Keratinocyte (primary cell): ENCODE measurements around the gene PIH1D1. TPM values are rescaled to one million over a fixed set of nuclear protein-coding genes. Genes with fewer than 3 reads are reported as not detected.
"Not testable (repeated sequence)": the region's sequence is repeated elsewhere in the genome, so short reads cannot be mapped to it uniquely, and the experiment has no call there.

Experiments used
- DNase-seq: peaks from one replicate; pipeline ENCODE4 v3.0.0-alpha.2; 2011; ENCODE audit warnings: low read depth, missing footprints, low spot score
- FAIRE-seq: peaks from 2 replicates; lab custom pipeline; 2011; peaks lifted over from hg19 to GRCh38; lab: Jason Lieb, UNC
- H2AFZ ChIP-seq: 2 replicates; pipeline ENCODE4 v1.6.0; 2012; ENCODE audit warnings: low read length, control low read depth, inconsistent platforms; ENCODE audit not compliant: control insufficient read depth
- H3K27ac ChIP-seq: 2 replicates; pipeline ENCODE4 v1.5.1; 2011; ENCODE audit warnings: low read length; ENCODE audit not compliant: control insufficient read depth, insufficient read depth
- H3K27me3 ChIP-seq: 3 replicates; pipeline ENCODE4 v1.6.0; 2011; ENCODE audit warnings: low read length; ENCODE audit not compliant: control insufficient read depth, insufficient read depth; ENCODE audit errors: extremely low read depth
- H3K36me3 ChIP-seq, 2 experiments: 2 replicates in 1 of 2; 3 replicates in 1 of 2; pipeline ENCODE4 v1.5.1; 2011; ENCODE audit warnings: low read length in 2 of 2, mild to moderate bottlenecking in 1 of 2; ENCODE audit not compliant: control insufficient read depth in 2 of 2, insufficient read depth in 2 of 2; ENCODE audit errors: extremely low read depth in 1 of 2
- H3K4me1 ChIP-seq: 3 replicates; pipeline ENCODE4 v1.5.1; 2011; ENCODE audit warnings: low read length; ENCODE audit not compliant: control insufficient read depth, insufficient read depth; ENCODE audit errors: extremely low read depth
- H3K4me2 ChIP-seq: 3 replicates; pipeline ENCODE4 v1.6.0; 2011; ENCODE audit warnings: low read depth, low read length; ENCODE audit not compliant: control insufficient read depth, insufficient read depth; ENCODE audit errors: extremely low read depth
- H3K4me3 ChIP-seq, 3 experiments: fragments of 200-600 bp in 1 of 3; sonication (generic) in 1 of 3; 2 replicates in 2 of 3; 3 replicates in 1 of 3; pipeline ENCODE4 v1.5.1; 2011 to 2016; ENCODE audit warnings: low read length in 3 of 3, mild to moderate bottlenecking in 3 of 3, control low read depth in 2 of 3, inconsistent platforms in 1 of 3, low read depth in 1 of 3, mixed read lengths in 1 of 3, mixed run types in 1 of 3, moderate library complexity in 1 of 3; ENCODE audit not compliant: control insufficient read depth in 2 of 3, insufficient read depth in 2 of 3; ENCODE audit errors: extremely low read depth in 1 of 3
- H3K79me2 ChIP-seq: 2 replicates; pipeline ENCODE4 v1.6.0; 2012; ENCODE audit warnings: low read length; ENCODE audit not compliant: control insufficient read depth, insufficient read depth
- H3K9ac ChIP-seq: 3 replicates; pipeline ENCODE4 v1.6.0; 2011; ENCODE audit warnings: low read length; ENCODE audit not compliant: control insufficient read depth, insufficient read depth; ENCODE audit errors: extremely low read depth
- H3K9me1 ChIP-seq: 3 replicates; pipeline ENCODE4 v1.6.0; 2011; ENCODE audit warnings: low read length; ENCODE audit not compliant: control insufficient read depth, insufficient read depth; ENCODE audit errors: extremely low read depth
- H3K9me3 ChIP-seq: 2 replicates; pipeline ENCODE4 v1.5.1; 2012; ENCODE audit warnings: low read depth, low read length; ENCODE audit not compliant: control insufficient read depth
- H4K20me1 ChIP-seq: 3 replicates; pipeline ENCODE4 v1.6.0; 2011; ENCODE audit warnings: low read length; ENCODE audit not compliant: control insufficient read depth, insufficient read depth; ENCODE audit errors: extremely low read depth
- CTCF ChIP-seq, 3 experiments: IDR thresholded peaks in 1 of 3; conservative IDR thresholded peaks in 1 of 3; optimal IDR thresholded peaks in 1 of 3; 2 replicates in 2 of 3; 3 replicates in 1 of 3; pipeline versions ENCODE3 to v1.5.1; 2011; ENCODE audit warnings: low read length in 3 of 3, mild to moderate bottlenecking in 3 of 3, moderate library complexity in 2 of 3, control low read depth in 1 of 3, inconsistent platforms in 1 of 3; ENCODE audit not compliant: insufficient read depth in 2 of 3; ENCODE audit errors: extremely low read depth in 1 of 3
- EZH2 ChIP-seq: IDR thresholded peaks from one replicate; pipeline ENCODE4 v1.6.1; 2012; ENCODE audit warnings: inconsistent platforms, mild to moderate bottlenecking, low read length, moderate library complexity
- dilution Hi-C: fragments of 300-500 bp; cut with MboI; formaldehyde crosslinking; loops from one replicate; pipeline ENCODE4 v1.7.0; 2020; ENCODE audit warnings: low sequenced_read_pairs; ENCODE audit not compliant: extremely low pct_ligation_motif_present
- polyA plus RNA-seq, 5 experiments: library from polyadenylated mRNA; depleted of rRNA in 3 of 5; stranded (reverse) in 3 of 5; stranded (forward) in 1 of 5; unstranded in 1 of 5; fragments of >200 nt; gene quantifications; 1 replicate in 1 of 5; 2 replicates in 3 of 5; 3 replicates in 1 of 5; pipeline versions ENCODE4 v1.2.1 to v1.2.3, GENCODE V29; 2011 to 2012; ENCODE audit warnings: missing spikeins in 2 of 5, low read depth in 1 of 5, low replicate concordance in 1 of 5

PIH1D1 gene
- polyA plus RNA-seq, 1 donor (not counting 4 experiments of a cell fraction or from before 2014, with no cell fraction given), result 37.8 TPM

DNA sequence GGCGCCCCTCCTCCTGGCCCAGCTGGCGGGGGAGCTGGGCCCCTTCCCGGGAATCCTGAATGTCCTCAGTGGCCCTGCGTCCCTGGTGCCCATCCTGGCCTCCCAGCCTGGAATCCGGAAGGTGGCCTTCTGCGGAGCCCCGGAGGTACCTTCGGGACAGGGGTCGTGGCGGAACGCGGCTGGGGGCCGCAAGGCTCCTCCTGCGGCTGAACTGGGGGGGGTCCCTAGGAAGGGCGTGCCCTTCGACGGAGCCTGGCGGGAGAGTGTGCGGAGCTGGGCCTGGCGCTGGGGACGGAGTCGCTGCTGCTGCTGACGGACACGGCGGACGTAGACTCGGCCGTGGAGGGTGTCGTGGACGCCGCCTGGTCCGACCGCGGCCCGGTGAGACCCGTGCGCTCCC lies 10.0 kb upstream of the PIH1D1 start:
- H3K9me1 ChIP-seq, result no peaks in the 10 kb centered on the region
- H3K4me3 ChIP-seq, result no peak overlapping the region
- H4K20me1 ChIP-seq, result no peaks in the 10 kb centered on the region
- TF ChIP-seq CTCF (optimal IDR thresholded peaks at IDR 0.05 in 1 of 3, IDR thresholded peaks at IDR 0.05 in 1 of 3, conservative IDR thresholded peaks at IDR 0.05 in 1 of 3; ENCODE audit: extremely low read depth in 1 of 3, insufficient read depth in 2 of 3, low read length in 3 of 3), result no peak
- no peak for TF ChIP-seq EZH2
- DNase-seq, result no peak
- H3K4me2 ChIP-seq, result no peak overlapping the region
- dilution Hi-C loops, result no loop called here
- H3K4me1 ChIP-seq, result no peaks in the 10 kb centered on the region
- no peak overlapping the region for H3K9ac ChIP-seq
- H2AFZ ChIP-seq, result no peak overlapping the region
- H3K9me3 ChIP-seq, result no peaks in the 10 kb centered on the region
- FAIRE-seq, result no peak
- no peaks in the 10 kb centered on the region for H3K27me3 ChIP-seq
- H3K27ac ChIP-seq, result no peak overlapping the region
- peaks cover 5 to 6% of the 10 kb centered on the region in 2 experiments for H3K36me3 ChIP-seq
- H3K79me2 ChIP-seq, result no peaks in the 10 kb centered on the region

DNA sequence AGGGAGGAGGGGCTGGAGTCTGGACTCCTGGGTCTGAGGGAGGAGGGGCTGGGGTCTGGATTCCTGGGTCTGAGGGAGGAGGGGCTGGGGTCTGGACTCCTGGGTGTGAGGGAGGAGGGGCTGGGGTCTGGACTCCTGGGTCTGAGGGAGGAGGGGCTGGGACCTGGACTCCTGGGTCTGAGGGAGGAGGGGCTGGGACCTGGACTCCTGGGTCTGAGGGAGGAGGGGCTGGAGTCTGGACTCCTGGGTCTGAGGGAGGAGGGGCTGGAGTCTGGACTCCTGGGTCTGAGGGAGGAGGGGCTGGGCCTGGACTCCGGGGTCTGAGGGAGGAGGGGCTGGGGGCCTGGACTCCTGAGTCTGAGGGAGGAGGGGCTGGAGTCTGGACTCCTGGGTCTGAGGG lies 9.5 kb upstream of the PIH1D1 start:
- H2AFZ ChIP-seq, FAIRE-seq, dilution Hi-C loops, H3K9me3 ChIP-seq, H3K4me2 ChIP-seq, H3K4me3 ChIP-seq, H3K9ac ChIP-seq, H3K27ac ChIP-seq, H4K20me1 ChIP-seq, H3K27me3 ChIP-seq, H3K4me1 ChIP-seq, H3K9me1 ChIP-seq, DNase-seq, H3K36me3 ChIP-seq, H3K79me2 ChIP-seq: not testable (repeated sequence)

DNA sequence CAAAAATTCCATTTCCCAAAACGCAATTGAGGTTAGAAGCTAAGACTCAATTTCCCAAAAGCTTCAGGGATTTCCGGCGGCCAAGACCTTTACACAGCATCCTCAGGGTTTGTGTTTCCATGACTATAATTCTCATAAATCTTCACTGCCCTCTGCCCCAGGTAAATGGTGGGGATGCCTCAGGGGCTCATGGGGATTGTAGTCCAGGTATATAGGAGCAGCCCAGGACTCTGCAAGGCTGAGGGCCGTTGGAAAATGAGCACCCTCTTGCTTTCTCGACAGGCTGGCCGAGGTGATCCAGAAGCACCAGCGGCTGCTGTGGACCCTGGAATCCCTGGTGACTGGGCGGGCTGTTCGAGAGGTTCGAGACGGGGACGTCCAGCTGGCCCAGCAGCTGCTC lies 7.8 kb upstream of the PIH1D1 start:
- Histone ChIP-seq H3K9me1 (no peaks in the 10 kb centered on the region), H3K36me3 (peaks cover 4 to 5% of the 10 kb centered on the region in 2 experiments), H3K9me3 (no peaks in the 10 kb centered on the region), H3K4me1 (peaks cover 3% of the 10 kb centered on the region), H3K27ac (no peak overlapping the region), H3K9ac (no peak overlapping the region), H3K4me3 (no peak overlapping the region), H2AFZ (no peak overlapping the region), H3K27me3 (no peaks in the 10 kb centered on the region), H3K4me2 (no peak overlapping the region), H3K79me2 (peaks cover 2% of the 10 kb centered on the region), H4K20me1 (no peaks in the 10 kb centered on the region)
- no peak for DNase-seq
- no peak for FAIRE-seq
- dilution Hi-C loops, result no loop called here
- TF ChIP-seq EZH2 (no peak), CTCF (optimal IDR thresholded peaks at IDR 0.05 in 1 of 3, IDR thresholded peaks at IDR 0.05 in 1 of 3, conservative IDR thresholded peaks at IDR 0.05 in 1 of 3; ENCODE audit: extremely low read depth in 1 of 3, insufficient read depth in 2 of 3, low read length in 3 of 3) (no peak)
